HFFc6 (cell line): ENCODE data around the gene PPP3CA. TPM values are rescaled to one million over a fixed set of nuclear protein-coding genes. Genes with fewer than 3 reads are reported as not detected.
A peak's percentile ranks its signal among the peaks of the same experiment; 100 is the strongest.

Experiments used
- DNase-seq: peaks from one replicate; pipeline ENCODE4 v3.0.0-alpha.2; 2018
- H3K27ac Mint-ChIP-seq: 2 replicates; pipeline ENCODE4 v1.8.0; 2020; ENCODE audit warnings: mild to moderate bottlenecking, mixed read lengths
- H3K27me3 Mint-ChIP-seq: 2 replicates; pipeline ENCODE4 v1.8.0; 2021; ENCODE audit warnings: mild to moderate bottlenecking, moderate library complexity, mixed read lengths; ENCODE audit not compliant: insufficient read depth
- H3K36me3 Mint-ChIP-seq: 2 replicates; pipeline ENCODE4 v1.8.0; 2021; ENCODE audit warnings: low read depth, mixed read lengths
- H3K4me1 Mint-ChIP-seq: 2 replicates; pipeline ENCODE4 v1.8.0; 2020; ENCODE audit warnings: low read depth, mixed read lengths
- H3K4me3 Mint-ChIP-seq: 2 replicates; pipeline ENCODE4 v1.8.0; 2020; ENCODE audit warnings: mild to moderate bottlenecking, moderate library complexity, mixed read lengths
- H3K9me3 Mint-ChIP-seq: 2 replicates; pipeline ENCODE4 v1.8.0; 2020; ENCODE audit warnings: mild to moderate bottlenecking, mixed read lengths
- total RNA-seq, 6 experiments: library from RNA; stranded (reverse); fragmentation: NEBNext Ultra II Directional; extraction: Animal tissue kit (Norgen Biotek cat#: 25700); gene quantifications; 2 replicates in 1 of 6; 3 replicates in 5 of 6; pipeline ENCODE4 v1.2.3, GENCODE V29; 2021
- TF ChIP-seq, protein P1 (sequence below): fragments of 200-600 bp; sonication (generic); IDR thresholded peaks from 2 replicates; pipeline ENCODE4 v1.5.0; 2021; ENCODE audit warnings: antibody characterized with exemption, mild to moderate bottlenecking

The PPP3CA gene
- total RNA-seq, 6 experiments from 2014 or later: 45.9 to 59.6 (median 55.0) TPM

GRCh38 chr4:101122019-101122418 is 225.3 kb downstream of the PPP3CA start:
- H3K4me1 Mint-ChIP-seq: peaks cover 34% of the 10 kb centered on the region
- peak overlapping the region; percentile 7; the same call in 1 of the 2 replicates for H3K27ac Mint-ChIP-seq
- H3K36me3 Mint-ChIP-seq: peaks cover 5% of the 10 kb centered on the region; the same call in 1 of the 2 replicates
- TF ChIP-seq, protein P1, sequence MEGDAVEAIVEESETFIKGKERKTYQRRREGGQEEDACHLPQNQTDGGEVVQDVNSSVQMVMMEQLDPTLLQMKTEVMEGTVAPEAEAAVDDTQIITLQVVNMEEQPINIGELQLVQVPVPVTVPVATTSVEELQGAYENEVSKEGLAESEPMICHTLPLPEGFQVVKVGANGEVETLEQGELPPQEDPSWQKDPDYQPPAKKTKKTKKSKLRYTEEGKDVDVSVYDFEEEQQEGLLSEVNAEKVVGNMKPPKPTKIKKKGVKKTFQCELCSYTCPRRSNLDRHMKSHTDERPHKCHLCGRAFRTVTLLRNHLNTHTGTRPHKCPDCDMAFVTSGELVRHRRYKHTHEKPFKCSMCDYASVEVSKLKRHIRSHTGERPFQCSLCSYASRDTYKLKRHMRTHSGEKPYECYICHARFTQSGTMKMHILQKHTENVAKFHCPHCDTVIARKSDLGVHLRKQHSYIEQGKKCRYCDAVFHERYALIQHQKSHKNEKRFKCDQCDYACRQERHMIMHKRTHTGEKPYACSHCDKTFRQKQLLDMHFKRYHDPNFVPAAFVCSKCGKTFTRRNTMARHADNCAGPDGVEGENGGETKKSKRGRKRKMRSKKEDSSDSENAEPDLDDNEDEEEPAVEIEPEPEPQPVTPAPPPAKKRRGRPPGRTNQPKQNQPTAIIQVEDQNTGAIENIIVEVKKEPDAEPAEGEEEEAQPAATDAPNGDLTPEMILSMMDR: no peak
- no peak overlapping the region for H3K4me3 Mint-ChIP-seq
- no peak for DNase-seq
- no peaks in the 10 kb centered on the region for H3K9me3 Mint-ChIP-seq
- H3K27me3 Mint-ChIP-seq: no peaks in the 10 kb centered on the region; the same call in 1 of the 2 replicates

- H3K4me3 Mint-ChIP-seq: no peak overlapping the region
- peaks cover 5% of the 10 kb centered on the region; the same call in 1 of the 2 replicates for H3K36me3 Mint-ChIP-seq
- no peak for DNase-seq
- H3K27me3 Mint-ChIP-seq: no peaks in the 10 kb centered on the region; the same call in 1 of the 2 replicates
- H3K27ac Mint-ChIP-seq: no peak overlapping the region
- H3K9me3 Mint-ChIP-seq: no peaks in the 10 kb centered on the region
- TF ChIP-seq, protein P1: no peak
- peaks cover 20% of the 10 kb centered on the region for H3K4me1 Mint-ChIP-seq
Observed at GRCh38 chr4:101119141-101119540, 228.2 kb downstream of the PPP3CA start.

DNA sequence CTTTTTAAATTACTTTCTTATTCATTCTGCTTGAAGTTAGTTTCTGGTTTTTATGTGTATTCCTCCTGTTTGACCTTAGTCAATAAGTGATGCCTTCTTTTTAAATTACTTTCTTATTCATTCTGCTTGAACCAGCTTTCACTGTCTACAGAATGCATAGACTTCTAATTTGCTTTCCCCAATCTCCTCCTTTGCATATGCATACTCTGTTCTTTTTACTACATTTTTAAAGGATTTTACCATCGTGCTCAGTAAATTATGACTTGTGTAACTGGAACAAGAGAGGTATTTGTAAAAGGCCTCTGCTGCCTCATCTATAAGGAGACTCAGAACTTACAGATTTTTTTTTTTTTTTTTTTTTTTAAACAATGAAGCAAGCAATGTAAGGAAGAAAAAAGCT is 228.7 kb downstream of the PPP3CA start:
- H3K4me3 Mint-ChIP-seq: no peak overlapping the region
- no peak overlapping the region for H3K27ac Mint-ChIP-seq
- H3K36me3 Mint-ChIP-seq: peaks cover 5% of the 10 kb centered on the region; the same call in 1 of the 2 replicates
- TF ChIP-seq, protein P1: no peak
- no peak for DNase-seq
- no peaks in the 10 kb centered on the region; the same call in 1 of the 2 replicates for H3K27me3 Mint-ChIP-seq
- peaks cover 20% of the 10 kb centered on the region for H3K4me1 Mint-ChIP-seq
- no peaks in the 10 kb centered on the region for H3K9me3 Mint-ChIP-seq

DNA sequence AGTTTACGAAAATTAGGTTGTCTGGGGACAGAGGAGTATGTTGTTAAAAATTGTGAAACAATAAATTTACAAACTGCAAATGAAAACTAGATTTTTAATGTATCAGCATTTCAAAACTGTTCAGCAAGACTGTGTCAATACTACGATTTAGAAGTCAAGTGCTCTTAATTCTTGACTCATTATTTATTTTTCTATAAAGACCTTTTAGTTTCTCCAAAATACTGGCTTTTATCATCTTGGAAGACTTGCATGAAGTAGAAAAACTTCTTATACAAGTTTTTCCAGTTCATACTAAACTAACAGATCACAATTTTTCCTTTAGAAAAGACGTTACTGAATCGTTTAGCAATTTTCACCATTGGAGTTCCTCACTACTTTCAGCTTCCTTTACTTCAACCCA is 231.4 kb downstream of the PPP3CA start:
- Mint-ChIP-seq H3K4me3 (no peak overlapping the region), H3K36me3 (no peaks in the 10 kb centered on the region), H3K4me1 (peaks cover 9% of the 10 kb centered on the region), H3K27ac (no peak overlapping the region), H3K27me3 (no peaks in the 10 kb centered on the region; the same call in 1 of the 2 replicates), H3K9me3 (no peaks in the 10 kb centered on the region)
- TF ChIP-seq, protein P1: no peak
- DNase-seq: no peak

- Mint-ChIP-seq H3K27ac (0 out of 2 replicates have a peak overlapping the region, but pooled peaks have one; percentile 7), H3K36me3 (no peaks in the 10 kb centered on the region), H3K9me3 (no peaks in the 10 kb centered on the region), H3K4me3 (no peak overlapping the region), H3K27me3 (no peaks in the 10 kb centered on the region; the same call in 1 of the 2 replicates), H3K4me1 (peaks cover 9% of the 10 kb centered on the region)
- peak; percentile 3 for DNase-seq
- TF ChIP-seq, protein P1: no peak
Observed at GRCh38 chr4:101114936-101115372, 232.4 kb downstream of the PPP3CA start.
